Measurements from ENCODE around the gene SCFD2.

Gene SCFD2

GRCh38 chr4:53128231-53128630 lies 237.6 kb downstream of the SCFD2 start:
- H3K27ac ChIP-seq, result no peak overlapping the region
- ChIA-PET CTCF (no interaction called here), POLR2A (ENCODE audit: low non-redundant PET) (no interaction called here)
- DNase-seq (ENCODE audit: low spot score), result no peak
- no peak for TF ChIP-seq CTCF (conservative IDR thresholded peaks at IDR 0.05; ENCODE audit: low read depth)

- CTCF ChIA-PET, result interaction anchor here (0.6 kb wide), 1 partner anchor 1020 kb away, joined by 3 read pairs; no protein-coding TSS in a partner anchor
- no peak for TF ChIP-seq CTCF (conservative IDR thresholded peaks at IDR 0.05; ENCODE audit: low read depth)
- H3K27ac ChIP-seq, result no peak overlapping the region
- POLR2A ChIA-PET (ENCODE audit: low non-redundant PET), result no interaction called here
- no peak for DNase-seq (ENCODE audit: low spot score)
These were observed 238.5 kb downstream of the SCFD2 start for GRCh38 chr4:53127365-53127764.

GRCh38 chr4:53126099-53126498 lies 239.8 kb downstream of the SCFD2 start:
- TF ChIP-seq CTCF (conservative IDR thresholded peaks at IDR 0.05; ENCODE audit: low read depth), result no peak
- POLR2A ChIA-PET (ENCODE audit: low non-redundant PET), result no interaction called here
- CTCF ChIA-PET, result interaction anchor here (0.7 kb wide), 1 partner anchor 476 kb away, joined by 3 read pairs; no protein-coding TSS in a partner anchor
- DNase-seq (ENCODE audit: low spot score), result no peak
- H3K27ac ChIP-seq, result no peak overlapping the region

- H3K27ac ChIP-seq, result no peak overlapping the region
- TF ChIP-seq CTCF (conservative IDR thresholded peaks at IDR 0.05; ENCODE audit: low read depth), result no peak
- no peak for DNase-seq (ENCODE audit: low spot score)
- CTCF ChIA-PET, result no interaction called here
- POLR2A ChIA-PET (ENCODE audit: low non-redundant PET), result no interaction called here
These were observed 242.0 kb downstream of the SCFD2 start for GRCh38 chr4:53123819-53124218.

- TF ChIP-seq CTCF (conservative IDR thresholded peaks at IDR 0.05; ENCODE audit: low read depth), result no peak
- H3K27ac ChIP-seq, result no peak overlapping the region
- CTCF ChIA-PET, result interaction anchor here (0.6 kb wide), 1 partner anchor 681 kb away, joined by 6 read pairs; no protein-coding TSS in a partner anchor
- POLR2A ChIA-PET (ENCODE audit: low non-redundant PET), result no interaction called here
- no peak for DNase-seq (ENCODE audit: low spot score)
These were observed 242.7 kb downstream of the SCFD2 start for GRCh38 chr4:53123171-53123570.

- ChIA-PET CTCF (interaction anchor here (0.6 kb wide), 1 partner anchor 681 kb away, joined by 6 read pairs; no protein-coding TSS in a partner anchor), POLR2A (ENCODE audit: low non-redundant PET) (no interaction called here)
- no peak for DNase-seq (ENCODE audit: low spot score)
- no peak for TF ChIP-seq CTCF (conservative IDR thresholded peaks at IDR 0.05; ENCODE audit: low read depth)
- H3K27ac ChIP-seq, result no peak overlapping the region
These were observed 243.4 kb downstream of the SCFD2 start for GRCh38 chr4:53122280-53123116.

All from RWPE1 (cell line).